Ishikawa (cell line): ENCODE results near the gene RAB5B.

ENCODE experiments used
- CEBPB ChIP-seq: IDR thresholded peaks from 2 replicates; pipeline ENCODE4 v1.6.1; 2012
- CREB1 ChIP-seq: IDR thresholded peaks from 2 replicates; pipeline ENCODE4 v1.6.1; 2012; ENCODE audit warnings: low read depth
- EGR1 ChIP-seq: IDR thresholded peaks from 2 replicates; pipeline ENCODE4 v1.6.1; 2012
- EP300 ChIP-seq: IDR thresholded peaks from 2 replicates; pipeline ENCODE4 v1.6.1; 2012; ENCODE audit warnings: borderline replicate concordance
- FOXM1 ChIP-seq: IDR thresholded peaks from 2 replicates; pipeline ENCODE4 v1.6.1; 2012; ENCODE audit warnings: low read depth, borderline replicate concordance
- MAX ChIP-seq: IDR thresholded peaks from 2 replicates; pipeline ENCODE4 v1.6.1; 2012
- NFIC ChIP-seq: IDR thresholded peaks from 2 replicates; pipeline ENCODE4 v1.6.1; 2012
- RAD21 ChIP-seq: IDR thresholded peaks from 2 replicates; pipeline ENCODE4 v1.6.1; 2012; ENCODE audit warnings: low read depth
- REST ChIP-seq: IDR thresholded peaks from 2 replicates; pipeline ENCODE4 v1.6.1; 2012; ENCODE audit warnings: low read depth, mild to moderate bottlenecking
- TAF1 ChIP-seq: IDR thresholded peaks from 2 replicates; pipeline ENCODE4 v1.6.1; 2012; ENCODE audit warnings: low read depth, mild to moderate bottlenecking
- TCF12 ChIP-seq: IDR thresholded peaks from 2 replicates; pipeline ENCODE4 v1.6.1; 2012; ENCODE audit warnings: low read depth
- TEAD4 ChIP-seq: IDR thresholded peaks from 2 replicates; pipeline ENCODE4 v1.6.1; 2012
- USF1 ChIP-seq: IDR thresholded peaks from 2 replicates; pipeline ENCODE4 v1.6.1; 2012
- YY1 ChIP-seq: IDR thresholded peaks from 2 replicates; pipeline ENCODE4 v1.6.1; 2012; ENCODE audit warnings: low read depth
- ZBTB7A ChIP-seq: IDR thresholded peaks from 2 replicates; pipeline ENCODE4 v1.6.1; 2012; ENCODE audit warnings: low read depth

Gene RAB5B

GRCh38 chr12:56007564-56008559, 34.0 kb downstream of the RAB5B start:
- TF ChIP-seq EGR1 (peak; percentile 69; the same call in 1 of the 2 replicates), TAF1 (peak; percentile 13; the same call in 1 of the 2 replicates), REST (no peak), ZBTB7A (peak; percentile 97), TEAD4 (no peak), FOXM1 (no peak)

GRCh38 chr12:56010111-56010570, 36.3 kb downstream of the RAB5B start:
- TF ChIP-seq TAF1, result no peak
- TF ChIP-seq TCF12, result no peak

GRCh38 chr12:56011509-56012090, 37.7 kb downstream of the RAB5B start:
- TF ChIP-seq CEBPB, result no peak

GRCh38 chr12:56013482-56013881, 39.6 kb downstream of the RAB5B start:
- TF ChIP-seq TCF12 (no peak), NFIC (no peak), TEAD4 (no peak), CEBPB (no peak)

- TF ChIP-seq TCF12 (no peak), RAD21 (no peak), NFIC (peak; percentile 76), ZBTB7A (no peak), CREB1 (no peak), TAF1 (no peak)
These were observed 40.3 kb downstream of the RAB5B start for GRCh38 chr12:56014205-56014604.

- TF ChIP-seq CREB1, result no peak
- TF ChIP-seq ZBTB7A, result no peak
- no peak for TF ChIP-seq RAD21
- TF ChIP-seq MAX, result no peak
- TF ChIP-seq NFIC, result no peak
- no peak for TF ChIP-seq REST
- no peak for TF ChIP-seq YY1
- no peak for TF ChIP-seq FOXM1
- no peak for TF ChIP-seq USF1
- no peak for TF ChIP-seq TAF1
- no peak for TF ChIP-seq CEBPB
- TF ChIP-seq EGR1, result no peak
- TF ChIP-seq EP300, result no peak
- TF ChIP-seq TEAD4, result no peak
These were observed 43.3 kb downstream of the RAB5B start for GRCh38 chr12:56017181-56017580.

- no peak for TF ChIP-seq TAF1
- TF ChIP-seq MAX, result no peak
- TF ChIP-seq TEAD4, result no peak
- no peak for TF ChIP-seq ZBTB7A
- TF ChIP-seq YY1, result no peak
- TF ChIP-seq CREB1, result no peak
- no peak for TF ChIP-seq EP300
- no peak for TF ChIP-seq TCF12
- no peak for TF ChIP-seq RAD21
- no peak for TF ChIP-seq USF1
- TF ChIP-seq REST, result no peak
- no peak for TF ChIP-seq FOXM1
- no peak for TF ChIP-seq NFIC
- TF ChIP-seq EGR1, result no peak
- no peak for TF ChIP-seq CEBPB
These were observed 44.5 kb downstream of the RAB5B start for GRCh38 chr12:56018356-56018755.
